Transverse colon (tissue), 4 donors: ENCODE measurements around the gene KIZ. TPM values are rescaled to one million over a fixed set of nuclear protein-coding genes. Genes with fewer than 3 reads are reported as not detected.

ENCODE experiments used
- DNase-seq: peaks from one replicate; pipeline ENCODE4 v3.0.0-alpha.2; 2019
- H3K27ac ChIP-seq, 4 donors: fragments of 200-600 bp; sonication (generic); 2 replicates each; pipeline ENCODE4 v1.5.1; 2016 to 2018; ENCODE audit warnings: inconsistent platforms in 4 of 4
- H3K27me3 ChIP-seq: fragments of 200-600 bp; sonication (generic); 2 replicates; pipeline ENCODE4 v1.5.1; 2017; ENCODE audit warnings: inconsistent platforms
- H3K36me3 ChIP-seq, 4 donors: fragments of 200-600 bp; sonication (generic); 2 replicates each; pipeline ENCODE4 v1.5.1; 2017 to 2019; ENCODE audit warnings: inconsistent platforms in 4 of 4
- H3K4me1 ChIP-seq, 4 donors: fragments of 200-600 bp; sonication (generic); 2 replicates each; pipeline ENCODE4 v1.5.1; 2017 to 2020; ENCODE audit warnings: inconsistent platforms in 4 of 4
- H3K4me3 ChIP-seq, 4 donors: fragments of 200-600 bp; sonication (generic); 1 replicate in 1 of 4; 2 replicates in 3 of 4; pipeline versions ENCODE4 v1.5.1 to v1.6.1; 2017 to 2019; ENCODE audit warnings: inconsistent platforms in 4 of 4
- H3K9me3 ChIP-seq, 2 donors: fragments of 200-600 bp; sonication (generic); 2 replicates each; pipeline ENCODE4 v1.5.1; 2017 to 2019; ENCODE audit warnings: inconsistent platforms in 2 of 2
- EP300 ChIP-seq: sonication (generic); formaldehyde crosslinking; IDR thresholded peaks from one replicate; pipeline ENCODE4 v1.6.1; 2017; ENCODE audit warnings: antibody characterized with exemption, low read depth
- POLR2A ChIP-seq: fragments of 450-650 bp; IDR thresholded peaks from one replicate; pipeline ENCODE4 v1.6.1; 2016; ENCODE audit warnings: antibody characterized with exemption, mild to moderate bottlenecking, moderate library complexity
- POLR2AphosphoS5 ChIP-seq, 3 donors: sonication (generic); formaldehyde crosslinking; IDR thresholded peaks; one replicate each; pipeline ENCODE4 v1.6.1; 2016; ENCODE audit warnings: antibody characterized with exemption in 3 of 3
- WGBS, 2 donors: methylation state at CpG; one replicate each; pipeline ENCODE4 v1.1.5; 2018; ENCODE audit warnings: low coverage in 1 of 2; 5-methylcytosine and 5-hydroxymethylcytosine counted together
- in situ Hi-C, 4 donors: fragments of 200-750 bp; cut with MboI; loops; one replicate each; pipeline versions ENCODE4 v1.15.0 to v1.15.1; 2017; ENCODE audit warnings: low sequenced_read_pairs in 3 of 4, low pct_ligation_motif_present in 1 of 4, low pct_unique_long_range_greater_than_20kb in 1 of 4
- intact Hi-C: fragments of 100-400 bp; cut with DNase I; formaldehyde crosslinking; loops from one replicate; pipeline ENCODE4 v1.15.1; 2023; ENCODE audit warnings: low total_unique reads
- total RNA-seq, 4 donors: library from RNA; depleted of rRNA; stranded (reverse); fragments of >200 nt; gene quantifications; one replicate each; pipeline ENCODE4 v1.1.0, GENCODE V29; 2016
- TF ChIP-seq, protein P1 (sequence below), 5 experiments: fragments of 200-600 bp in 3 of 5; fragments of 450-650 bp in 2 of 5; sonication (generic) in 3 of 5; IDR thresholded peaks; 1 replicate in 2 of 5; 2 replicates in 3 of 5; pipeline ENCODE4 v1.5.1; 2016 to 2017; ENCODE audit warnings: antibody characterized with exemption in 5 of 5, inconsistent platforms in 3 of 5, mild to moderate bottlenecking in 2 of 5, moderate library complexity in 1 of 5

The KIZ gene
- total RNA-seq, 4 donors from 2014 or later, result 24.3 to 95.9 (median 36.9) TPM

GRCh38 chr20:21126581-21126870, 644 bp downstream of the KIZ start:
- intact Hi-C loops, result loop anchor here (10.0 kb wide), 1 partner anchor 178 kb away; the partner anchor contains the start of gene XRN2
- peak overlapping the region; percentile 66 to 98 (median 91) for H3K4me3 ChIP-seq
- H3K9me3 ChIP-seq, result no peaks in the 10 kb centered on the region
- no peak for DNase-seq
- H3K27ac ChIP-seq, result peak overlapping the region; percentile 87 to 92 (median 88)
- in situ Hi-C loops, result no loop called here
- TF ChIP-seq, protein P1, sequence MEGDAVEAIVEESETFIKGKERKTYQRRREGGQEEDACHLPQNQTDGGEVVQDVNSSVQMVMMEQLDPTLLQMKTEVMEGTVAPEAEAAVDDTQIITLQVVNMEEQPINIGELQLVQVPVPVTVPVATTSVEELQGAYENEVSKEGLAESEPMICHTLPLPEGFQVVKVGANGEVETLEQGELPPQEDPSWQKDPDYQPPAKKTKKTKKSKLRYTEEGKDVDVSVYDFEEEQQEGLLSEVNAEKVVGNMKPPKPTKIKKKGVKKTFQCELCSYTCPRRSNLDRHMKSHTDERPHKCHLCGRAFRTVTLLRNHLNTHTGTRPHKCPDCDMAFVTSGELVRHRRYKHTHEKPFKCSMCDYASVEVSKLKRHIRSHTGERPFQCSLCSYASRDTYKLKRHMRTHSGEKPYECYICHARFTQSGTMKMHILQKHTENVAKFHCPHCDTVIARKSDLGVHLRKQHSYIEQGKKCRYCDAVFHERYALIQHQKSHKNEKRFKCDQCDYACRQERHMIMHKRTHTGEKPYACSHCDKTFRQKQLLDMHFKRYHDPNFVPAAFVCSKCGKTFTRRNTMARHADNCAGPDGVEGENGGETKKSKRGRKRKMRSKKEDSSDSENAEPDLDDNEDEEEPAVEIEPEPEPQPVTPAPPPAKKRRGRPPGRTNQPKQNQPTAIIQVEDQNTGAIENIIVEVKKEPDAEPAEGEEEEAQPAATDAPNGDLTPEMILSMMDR (IDR thresholded peaks at IDR 0.05), result no peak
- TF ChIP-seq EP300 (no peak), POLR2A (no peak), POLR2AphosphoS5 (IDR thresholded peaks at IDR 0.05) (no peak)
- no peaks in the 10 kb centered on the region for H3K36me3 ChIP-seq
- H3K27me3 ChIP-seq, result no peaks in the 10 kb centered on the region
- 13 to 50% methylated on average over 1 to 8 of the region's 8 CpGs for WGBS, 2 donors
- H3K4me1 ChIP-seq, result peaks cover 0 to 26% (median 9%) of the 10 kb centered on the region in 4 donors

- intact Hi-C loops, result loop anchor here (10.0 kb wide), 1 partner anchor 177 kb away; the partner anchor contains the start of gene XRN2
- H3K27me3 ChIP-seq, result no peaks in the 10 kb centered on the region
- no peaks in the 10 kb centered on the region for H3K9me3 ChIP-seq
- peaks cover 0 to 5% (median 0%) of the 10 kb centered on the region in 4 donors for H3K36me3 ChIP-seq
- in situ Hi-C loops, result no loop called here
- peak overlapping the region in 1 of 4 donors; percentile 92 for H3K27ac ChIP-seq
- H3K4me1 ChIP-seq, result peaks cover 0 to 26% (median 9%) of the 10 kb centered on the region in 4 donors
- peak overlapping the region; percentile 8 to 98 (median 91) for H3K4me3 ChIP-seq
- no peak for DNase-seq
- TF ChIP-seq, protein P1 (IDR thresholded peaks at IDR 0.05), result no peak
- TF ChIP-seq POLR2AphosphoS5 (IDR thresholded peaks at IDR 0.05) (no peak), POLR2A (no peak), EP300 (no peak)
- 75 to 77% methylated on average over 5 of the region's 5 CpGs for WGBS, 2 donors
Observed at GRCh38 chr20:21127201-21127981, 1.5 kb downstream of the KIZ start.

GRCh38 chr20:21129861-21130260, 4.0 kb downstream of the KIZ start:
- no peak overlapping the region for H3K27ac ChIP-seq
- H3K27me3 ChIP-seq, result no peaks in the 10 kb centered on the region
- no peak overlapping the region for H3K4me3 ChIP-seq
- peaks cover 0 to 8% (median 0%) of the 10 kb centered on the region in 4 donors for H3K36me3 ChIP-seq
- no peak for DNase-seq
- H3K4me1 ChIP-seq, result peaks cover 0 to 24% (median 9%) of the 10 kb centered on the region in 4 donors
- in situ Hi-C loops (no loop called here), intact Hi-C loops (loop anchor here (10.0 kb wide), 1 partner anchor 175 kb away; the partner anchor contains the start of gene XRN2)
- 92 to 94% methylated on average over 2 to 5 of the region's 5 CpGs for WGBS, 2 donors
- TF ChIP-seq, protein P1 (IDR thresholded peaks at IDR 0.05), result no peak
- no peak for TF ChIP-seq POLR2A
- no peaks in the 10 kb centered on the region for H3K9me3 ChIP-seq

GRCh38 chr20:21133404-21133803, 7.5 kb downstream of the KIZ start:
- Histone ChIP-seq H3K27ac (peak overlapping the region in 2 of 4 donors; percentile 0 to 15), H3K27me3 (no peaks in the 10 kb centered on the region), H3K4me1 (no peaks in the 10 kb centered on the region), H3K4me3 (no peak overlapping the region), H3K36me3 (peaks cover 0 to 8% (median 4%) of the 10 kb centered on the region in 4 donors), H3K9me3 (no peaks in the 10 kb centered on the region)
- no peak for TF ChIP-seq POLR2AphosphoS5 (IDR thresholded peaks at IDR 0.05)
- TF ChIP-seq EP300, result no peak
- no peak for TF ChIP-seq POLR2A
- TF ChIP-seq, protein P1 (IDR thresholded peaks at IDR 0.05), result no peak
- 78 to 80% methylated on average over 4 of the region's 4 CpGs for WGBS, 2 donors
- intact Hi-C loops (no loop called here), in situ Hi-C loops (no loop called here)
- DNase-seq, result no peak
